ENCODE data around the gene NELL1. TPM values are rescaled to one million over a fixed set of nuclear protein-coding genes. Genes with fewer than 3 reads are reported as not detected.

NELL1 gene
- total RNA-seq, 2 experiments from 2014 or later = not detected

DNA sequence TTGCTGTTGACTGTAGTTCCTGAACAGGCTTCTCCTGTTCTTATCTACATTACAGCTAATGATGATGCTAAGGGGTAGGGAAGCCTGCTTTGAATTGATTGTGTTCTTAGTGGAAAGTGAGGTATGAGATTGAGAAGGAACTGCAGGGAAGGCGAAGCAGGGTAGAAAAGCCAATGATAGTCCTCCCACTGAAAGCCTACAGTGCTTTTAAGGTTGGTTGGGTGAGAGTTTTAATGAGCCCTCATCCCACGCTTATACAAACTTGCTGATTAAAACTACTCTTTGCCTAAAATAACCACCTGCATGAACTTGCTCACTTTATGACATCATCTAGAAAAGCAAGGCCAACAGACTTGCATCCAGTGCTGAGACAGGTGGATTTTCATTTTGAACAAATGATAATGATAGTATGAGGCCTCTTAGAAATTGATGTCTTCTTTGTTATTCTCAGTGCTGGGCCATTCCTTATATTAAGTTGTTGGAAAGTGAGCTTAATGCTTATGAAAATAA lies 891.1 kb downstream of the NELL1 start:
- no peak overlapping the region for H3K4me3 Mint-ChIP-seq
- CTCF ChIA-PET = no interaction called here
- no peaks in the 10 kb centered on the region for H3K4me1 Mint-ChIP-seq
- H3K27me3 Mint-ChIP-seq = no peaks in the 10 kb centered on the region
- DNase-seq (no peak), ATAC-seq (no peak)
- no peaks in the 10 kb centered on the region for H3K36me3 Mint-ChIP-seq
- peaks cover 13% of the 10 kb centered on the region for H3K9me3 Mint-ChIP-seq (ENCODE audit: low read depth)
- H3K27ac Mint-ChIP-seq = no peak overlapping the region

DNA sequence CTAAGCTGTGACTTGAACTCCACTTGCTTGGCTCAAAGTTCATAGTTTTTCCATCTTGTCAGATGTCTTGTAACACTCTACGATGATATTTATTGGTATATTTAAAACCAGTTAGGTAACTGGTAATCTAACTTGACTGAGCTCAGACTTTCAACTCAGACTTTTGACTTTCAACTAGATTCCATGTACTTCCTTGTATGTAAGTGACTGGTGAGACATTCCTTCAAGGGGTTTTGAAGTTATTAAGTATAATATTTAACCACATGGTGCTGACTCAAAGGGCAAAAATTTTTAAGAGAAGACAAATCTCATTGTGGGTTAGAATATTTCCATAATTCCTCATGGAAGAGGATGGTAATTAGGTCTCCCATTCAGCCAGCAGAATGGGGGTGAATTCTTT lies 892.2 kb downstream of the NELL1 start:
- ATAC-seq (no peak), DNase-seq (no peak)
- CTCF ChIA-PET = no interaction called here
- peaks cover 13% of the 10 kb centered on the region for H3K9me3 Mint-ChIP-seq (ENCODE audit: low read depth)
- H3K27me3 Mint-ChIP-seq = no peaks in the 10 kb centered on the region
- no peaks in the 10 kb centered on the region for H3K36me3 Mint-ChIP-seq
- H3K4me3 Mint-ChIP-seq = no peak overlapping the region
- no peak overlapping the region for H3K27ac Mint-ChIP-seq
- no peaks in the 10 kb centered on the region for H3K4me1 Mint-ChIP-seq

DNA sequence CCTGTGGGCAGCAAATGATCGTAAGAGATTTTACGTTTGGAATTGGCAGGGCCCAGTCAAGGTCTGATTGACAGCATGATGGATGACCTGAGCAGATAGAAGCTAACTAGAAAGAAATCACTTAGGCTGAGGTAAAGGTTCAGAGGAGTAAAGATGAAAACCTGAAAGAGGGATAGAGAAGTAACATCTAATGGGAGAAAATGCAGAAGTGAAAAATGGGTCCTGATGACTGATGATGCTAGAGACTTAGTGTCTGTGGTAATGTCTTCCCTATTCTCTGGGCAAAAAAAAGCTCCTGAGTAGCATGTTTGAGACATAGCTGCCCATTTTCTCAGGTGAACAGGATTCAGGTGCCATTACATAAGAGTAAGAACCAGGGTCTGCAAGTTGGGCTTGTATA lies 894.7 kb downstream of the NELL1 start:
- no peaks in the 10 kb centered on the region for H3K27me3 Mint-ChIP-seq
- ATAC-seq = no peak
- H3K36me3 Mint-ChIP-seq = no peaks in the 10 kb centered on the region
- H3K9me3 Mint-ChIP-seq (ENCODE audit: low read depth) = peaks cover 13% of the 10 kb centered on the region
- H3K4me3 Mint-ChIP-seq = no peak overlapping the region
- DNase-seq = no peak
- no peaks in the 10 kb centered on the region for H3K4me1 Mint-ChIP-seq
- no peak overlapping the region for H3K27ac Mint-ChIP-seq
- CTCF ChIA-PET = no interaction called here

DNA sequence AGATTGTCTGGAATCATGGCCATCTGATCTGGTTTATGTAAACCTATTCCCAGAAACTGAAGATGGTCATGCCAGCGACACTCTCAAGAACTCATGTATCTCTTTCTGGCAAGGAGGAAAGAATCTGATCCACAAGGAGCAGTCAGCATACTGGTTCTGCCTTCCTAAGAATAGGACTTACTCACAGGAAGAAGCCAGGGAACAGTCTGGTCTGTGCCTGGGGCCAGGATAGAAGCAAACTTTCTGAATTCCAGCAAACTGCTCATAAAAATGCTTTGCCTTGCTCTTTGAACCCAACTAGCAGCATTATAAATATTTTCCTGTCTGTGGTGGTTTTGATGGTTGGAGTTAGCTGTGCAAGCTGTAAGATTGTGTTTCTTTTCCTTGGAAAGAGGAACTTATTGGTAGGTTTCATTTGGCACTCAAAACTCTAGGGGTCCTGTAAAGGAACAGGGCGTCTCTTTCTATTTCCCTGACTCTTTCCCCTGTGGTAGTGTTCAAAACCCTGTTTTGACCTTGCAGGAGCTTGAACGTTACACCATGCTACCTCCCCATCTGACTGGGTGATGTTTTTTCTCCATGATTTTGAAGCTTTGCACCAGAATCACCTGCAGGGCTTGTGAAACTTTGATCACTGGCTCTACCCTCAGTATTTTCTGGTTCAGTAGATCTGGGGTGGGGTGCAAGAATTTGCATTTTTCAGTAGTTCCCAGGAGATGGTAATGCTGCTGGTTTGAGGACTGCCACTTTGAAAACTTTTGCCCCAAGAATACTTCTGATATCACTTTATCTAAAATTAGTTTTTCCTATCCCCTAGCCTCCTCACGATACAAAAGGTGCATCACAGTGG lies 895.7 kb downstream of the NELL1 start:
- H3K4me3 Mint-ChIP-seq = no peak overlapping the region
- no peaks in the 10 kb centered on the region for H3K4me1 Mint-ChIP-seq
- peaks cover 10% of the 10 kb centered on the region for H3K9me3 Mint-ChIP-seq (ENCODE audit: low read depth)
- ATAC-seq = no peak
- H3K27me3 Mint-ChIP-seq = no peaks in the 10 kb centered on the region
- CTCF ChIA-PET = no interaction called here
- H3K36me3 Mint-ChIP-seq = no peaks in the 10 kb centered on the region
- no peak for DNase-seq
- no peak overlapping the region for H3K27ac Mint-ChIP-seq

DNA sequence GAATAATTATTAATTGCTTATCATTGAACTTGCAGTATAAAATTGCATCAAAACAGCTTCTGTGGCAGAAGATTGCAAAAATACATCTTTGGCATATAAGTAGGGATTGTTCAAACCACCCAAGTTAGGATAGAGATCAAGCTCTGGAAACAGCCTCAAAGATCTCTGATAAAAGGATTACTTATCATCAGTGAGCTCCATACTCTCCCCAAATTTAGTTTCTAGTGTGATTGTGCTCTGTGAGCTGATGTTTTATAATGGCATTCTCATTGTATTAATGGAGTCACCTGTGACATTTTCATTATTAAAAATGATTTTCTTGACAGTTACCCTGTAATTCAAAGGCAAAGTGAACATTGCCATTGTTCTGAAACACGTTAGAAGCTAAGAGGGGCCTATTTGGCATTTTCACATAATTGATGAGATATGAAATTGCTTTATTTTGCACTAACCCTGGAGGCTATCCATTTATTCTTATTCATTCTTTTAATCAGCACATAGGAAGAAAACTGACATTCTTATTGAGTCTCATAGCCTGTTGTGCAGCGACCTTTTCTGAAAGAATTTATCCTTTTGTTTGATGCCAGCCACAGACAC lies 897.2 kb downstream of the NELL1 start:
- DNase-seq (no peak), ATAC-seq (no peak)
- Mint-ChIP-seq H3K4me3 (no peak overlapping the region), H3K9me3 (ENCODE audit: low read depth) (peaks cover 6% of the 10 kb centered on the region), H3K36me3 (no peaks in the 10 kb centered on the region), H3K27me3 (no peaks in the 10 kb centered on the region), H3K27ac (no peak overlapping the region), H3K4me1 (no peaks in the 10 kb centered on the region)
- CTCF ChIA-PET = no interaction called here

DNA sequence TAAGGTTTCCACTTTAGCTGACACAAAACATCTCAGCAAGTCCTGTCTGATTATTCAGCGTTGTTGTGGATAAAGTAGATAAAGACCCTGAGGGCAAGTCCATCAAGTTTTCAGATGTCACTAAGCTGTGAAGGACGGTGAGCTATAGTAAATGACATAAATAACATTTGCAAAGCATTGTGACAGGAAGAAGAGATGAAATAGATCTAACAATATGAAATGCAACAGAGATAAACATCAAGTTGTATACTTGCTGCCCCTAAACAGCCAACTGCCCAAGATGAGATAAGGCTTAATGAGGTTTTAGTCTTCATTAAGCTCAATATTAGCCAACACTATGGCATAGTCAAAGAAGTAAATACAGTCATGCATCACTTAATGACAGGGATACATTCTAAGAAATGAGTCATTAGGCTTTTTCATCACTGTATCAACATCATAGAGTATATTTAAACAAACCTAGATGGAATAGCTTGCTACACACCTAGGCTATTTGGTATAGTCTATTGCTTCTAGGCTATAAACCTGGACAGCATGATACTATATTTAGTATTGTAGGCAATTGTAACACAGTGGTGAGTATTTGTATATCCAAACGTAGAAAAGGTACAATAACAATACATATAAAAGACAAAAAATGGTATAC lies 898.4 kb downstream of the NELL1 start:
- no peak for ATAC-seq
- Mint-ChIP-seq H3K4me3 (no peak overlapping the region), H3K9me3 (ENCODE audit: low read depth) (peaks cover 6% of the 10 kb centered on the region), H3K27me3 (no peaks in the 10 kb centered on the region), H3K27ac (no peak overlapping the region), H3K36me3 (no peaks in the 10 kb centered on the region), H3K4me1 (no peaks in the 10 kb centered on the region)
- CTCF ChIA-PET = no interaction called here
- DNase-seq = no peak

DNA sequence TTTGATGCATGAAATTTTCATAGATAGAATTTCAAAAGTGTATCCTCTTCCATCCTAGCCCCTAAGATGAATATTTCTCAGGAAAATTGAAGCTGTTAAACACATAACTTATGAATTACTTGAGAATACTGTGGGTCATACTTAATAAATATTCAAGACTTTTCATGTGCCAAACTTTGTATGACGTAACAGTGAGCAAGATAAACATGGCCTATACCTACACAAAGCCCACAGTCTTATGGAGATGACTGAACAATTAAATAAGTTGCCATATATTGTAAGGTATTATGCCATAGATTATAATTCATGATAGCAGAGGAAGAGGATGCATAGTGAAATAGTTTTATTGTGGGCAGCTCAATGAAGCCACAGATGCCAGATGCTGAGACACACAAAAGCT lies 902.8 kb downstream of the NELL1 start:
- H3K36me3 Mint-ChIP-seq = no peaks in the 10 kb centered on the region
- H3K9me3 Mint-ChIP-seq (ENCODE audit: low read depth) = no peaks in the 10 kb centered on the region
- no peak overlapping the region for H3K27ac Mint-ChIP-seq
- H3K4me1 Mint-ChIP-seq = no peaks in the 10 kb centered on the region
- no peak for DNase-seq
- CTCF ChIA-PET = no interaction called here
- no peak for ATAC-seq
- no peaks in the 10 kb centered on the region for H3K27me3 Mint-ChIP-seq
- H3K4me3 Mint-ChIP-seq = no peak overlapping the region

DNA sequence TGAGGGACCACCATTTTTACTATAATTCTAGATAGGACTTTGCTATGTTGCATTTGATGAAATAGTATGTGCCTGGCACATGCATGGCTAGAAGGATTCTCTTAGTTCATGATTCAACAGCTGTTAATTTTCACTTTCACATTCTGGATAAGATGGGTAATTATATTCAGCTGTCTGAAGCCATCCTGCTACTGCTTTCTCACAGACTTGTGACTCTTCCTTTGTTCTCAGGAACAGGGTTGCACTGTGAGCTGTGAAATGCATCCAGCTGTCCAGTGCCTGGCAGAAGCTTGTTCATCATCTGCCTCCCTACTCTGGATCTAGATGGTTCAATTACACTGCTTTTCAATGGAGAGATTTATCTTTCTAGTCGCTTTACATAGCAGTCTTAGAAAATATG lies 913.4 kb downstream of the NELL1 start:
- no peaks in the 10 kb centered on the region for H3K27me3 Mint-ChIP-seq
- peaks cover 10% of the 10 kb centered on the region for H3K9me3 Mint-ChIP-seq (ENCODE audit: low read depth)
- H3K4me1 Mint-ChIP-seq = no peaks in the 10 kb centered on the region

DNA sequence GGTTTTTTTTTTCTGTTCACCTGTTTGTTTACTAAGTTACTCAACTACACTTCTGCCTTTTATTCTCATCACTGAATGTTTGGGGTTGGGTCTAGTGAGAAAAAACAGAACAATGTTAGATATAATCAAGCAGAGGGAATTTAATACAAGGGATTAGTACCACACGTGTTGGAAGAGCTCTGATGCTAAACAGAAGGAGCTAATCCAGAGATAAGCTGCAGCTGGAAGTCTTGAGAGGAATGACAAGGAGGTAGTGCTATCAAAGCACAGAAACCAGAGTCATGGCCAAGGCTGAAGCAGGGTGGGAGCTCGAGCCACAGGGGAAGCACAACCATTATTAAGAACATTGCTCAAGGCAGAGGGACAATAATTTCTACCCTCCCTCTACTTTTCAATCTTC lies 919.4 kb downstream of the NELL1 start:
- CTCF ChIA-PET = no interaction called here
- Mint-ChIP-seq H3K36me3 (no peaks in the 10 kb centered on the region), H3K4me1 (no peaks in the 10 kb centered on the region), H3K4me3 (no peak overlapping the region), H3K27ac (no peak overlapping the region), H3K9me3 (ENCODE audit: low read depth) (peaks cover 18% of the 10 kb centered on the region), H3K27me3 (no peaks in the 10 kb centered on the region)
- DNase-seq (no peak), ATAC-seq (no peak)

More for the DNA sequence above, 913.4 kb downstream of the NELL1 start:
- Mint-ChIP-seq H3K36me3 (no peaks in the 10 kb centered on the region), H3K27ac (no peak overlapping the region), H3K4me3 (no peak overlapping the region)
- no peak for DNase-seq
- ATAC-seq = no peak
- CTCF ChIA-PET = no interaction called here

DNA sequence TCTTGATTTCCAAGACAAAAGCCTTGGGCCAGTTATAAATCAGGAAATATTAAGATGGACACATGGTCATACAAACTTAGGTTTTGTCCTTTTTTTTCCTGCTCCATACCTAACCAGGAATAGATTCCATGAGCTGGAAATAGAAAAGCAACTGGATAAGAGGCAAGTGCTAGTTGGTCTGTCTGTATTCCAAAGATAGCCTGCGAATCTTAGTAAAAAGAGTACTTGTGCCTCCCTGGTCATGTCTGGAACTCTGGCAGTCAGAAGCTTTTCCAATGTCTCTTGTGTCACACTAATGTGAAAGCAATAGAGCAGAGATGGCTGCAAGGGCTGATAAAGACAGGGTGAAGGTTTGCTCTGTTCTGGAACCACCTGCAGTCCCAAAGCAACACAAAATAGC lies 933.3 kb downstream of the NELL1 start:
- ATAC-seq (no peak), DNase-seq (no peak)
- Mint-ChIP-seq H3K27me3 (no peaks in the 10 kb centered on the region), H3K4me1 (no peaks in the 10 kb centered on the region), H3K4me3 (no peak overlapping the region), H3K36me3 (no peaks in the 10 kb centered on the region), H3K27ac (no peak overlapping the region), H3K9me3 (ENCODE audit: low read depth) (no peaks in the 10 kb centered on the region)
- CTCF ChIA-PET = no interaction called here

DNA sequence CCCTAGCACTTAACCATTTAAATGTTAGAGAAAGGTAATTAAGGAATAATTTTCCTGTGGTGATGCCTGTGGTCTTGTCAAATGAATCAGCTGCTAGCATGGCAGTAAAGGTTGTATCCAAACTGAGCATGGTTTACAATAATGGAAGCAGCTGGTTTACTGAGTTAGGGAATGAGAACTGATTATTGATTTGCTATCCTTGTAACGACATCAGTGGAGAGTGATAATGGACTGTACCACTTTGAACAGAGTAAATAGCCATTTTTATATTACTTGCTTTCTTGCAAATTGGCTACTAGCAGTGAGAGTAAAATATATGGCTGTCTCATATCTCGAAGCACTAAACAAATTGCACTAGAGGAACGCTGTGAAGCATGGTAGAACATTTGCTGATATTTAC lies 934.5 kb downstream of the NELL1 start:
- Mint-ChIP-seq H3K27ac (no peak overlapping the region), H3K36me3 (no peaks in the 10 kb centered on the region)
- CTCF ChIA-PET = no interaction called here

DNA sequence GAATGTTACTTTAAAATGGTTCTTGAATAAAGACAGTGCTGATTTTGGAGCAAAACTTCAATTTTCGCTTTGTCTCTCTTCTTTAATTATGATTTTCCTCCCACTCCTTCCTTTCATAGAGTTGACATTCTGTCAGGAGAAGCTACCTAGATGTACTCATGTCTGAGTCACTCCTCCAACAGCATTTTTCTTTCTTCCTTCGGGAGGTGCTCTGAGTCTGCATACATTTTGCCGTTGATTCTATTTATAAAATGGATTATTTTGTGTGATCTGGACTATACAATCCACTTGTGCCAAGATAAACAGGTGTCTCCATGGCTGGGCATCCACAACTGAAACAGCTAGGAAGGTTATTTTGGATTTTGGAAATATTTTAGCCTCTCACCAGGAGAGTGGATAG lies 935.2 kb downstream of the NELL1 start:
- Mint-ChIP-seq H3K27me3 (no peaks in the 10 kb centered on the region), H3K4me1 (no peaks in the 10 kb centered on the region), H3K4me3 (no peak overlapping the region), H3K36me3 (no peaks in the 10 kb centered on the region), H3K27ac (no peak overlapping the region), H3K9me3 (ENCODE audit: low read depth) (no peaks in the 10 kb centered on the region)
- CTCF ChIA-PET = no interaction called here
- ATAC-seq = no peak
- no peak for DNase-seq

More for the DNA sequence above, 934.5 kb downstream of the NELL1 start:
- Mint-ChIP-seq H3K27me3 (no peaks in the 10 kb centered on the region), H3K9me3 (ENCODE audit: low read depth) (no peaks in the 10 kb centered on the region), H3K4me1 (no peaks in the 10 kb centered on the region), H3K4me3 (no peak overlapping the region)
- ATAC-seq (no peak), DNase-seq (no peak)

DNA sequence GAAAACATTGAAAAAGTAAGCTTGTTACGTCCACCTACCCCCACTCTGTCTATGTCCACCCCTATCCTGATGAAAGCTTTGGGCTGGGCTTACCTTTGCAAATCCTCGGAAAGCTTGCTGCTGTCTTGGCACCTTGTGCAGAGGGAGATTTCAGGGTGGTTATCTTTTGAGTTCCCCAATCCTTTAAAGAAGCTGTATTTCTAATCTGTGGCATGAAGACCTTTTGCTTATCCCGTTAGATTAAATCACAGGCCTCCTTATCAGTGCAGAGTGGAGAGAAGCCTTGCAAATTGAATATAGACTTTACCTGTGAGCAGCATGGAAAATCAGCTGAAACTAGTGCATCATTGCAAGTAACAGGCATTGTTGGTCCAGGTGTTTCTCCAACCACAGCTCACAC lies 942.9 kb downstream of the NELL1 start:
- DNase-seq (no peak), ATAC-seq (no peak)
- H3K36me3 Mint-ChIP-seq = no peaks in the 10 kb centered on the region
- H3K4me3 Mint-ChIP-seq = no peak overlapping the region
- CTCF ChIA-PET = no interaction called here
- no peaks in the 10 kb centered on the region for H3K4me1 Mint-ChIP-seq
- H3K27ac Mint-ChIP-seq = no peak overlapping the region
- peaks cover 4% of the 10 kb centered on the region for H3K9me3 Mint-ChIP-seq (ENCODE audit: low read depth)
- H3K27me3 Mint-ChIP-seq = no peaks in the 10 kb centered on the region

DNA sequence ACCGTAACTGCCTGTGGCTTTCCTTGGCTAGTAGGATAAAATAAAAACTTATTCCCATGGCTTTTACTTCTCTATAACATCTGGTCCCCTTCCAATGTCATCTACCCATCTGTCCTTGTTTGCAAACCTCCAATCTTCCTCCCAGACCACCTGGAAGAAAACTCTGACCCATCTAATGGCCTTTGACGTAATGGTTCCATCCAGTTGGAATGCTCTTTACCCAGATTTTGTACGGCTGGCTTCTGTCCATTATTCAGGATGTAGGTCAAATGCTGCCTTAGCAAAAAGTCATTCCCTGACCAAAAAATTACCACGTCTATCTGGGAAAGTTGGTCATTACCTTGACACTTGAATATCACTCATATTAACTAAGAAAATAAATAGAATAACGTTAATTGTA lies 945.6 kb downstream of the NELL1 start:
- Mint-ChIP-seq H3K9me3 (ENCODE audit: low read depth) (peaks cover 4% of the 10 kb centered on the region), H3K36me3 (no peaks in the 10 kb centered on the region), H3K4me1 (no peaks in the 10 kb centered on the region), H3K27ac (no peak overlapping the region), H3K4me3 (no peak overlapping the region), H3K27me3 (no peaks in the 10 kb centered on the region)
- DNase-seq (no peak), ATAC-seq (no peak)
- CTCF ChIA-PET = no interaction called here
